KOPT-K1 (cell line): ENCODE results near the gene SRPX2.

Experiments
- H3K27ac ChIP-seq: fragments of 200-600 bp; sonication (generic); 2 replicates; pipeline ENCODE4 v1.5.1; 2016; ENCODE audit warnings: antibody characterized with exemption, mild to moderate bottlenecking, low read depth, low read length; ENCODE audit not compliant: poor library complexity, severe bottlenecking
- H3K36me3 ChIP-seq: fragments of 200-600 bp; sonication (generic); 2 replicates; pipeline ENCODE4 v1.5.1; 2017; ENCODE audit warnings: antibody characterized with exemption, mild to moderate bottlenecking, low read length, moderate library complexity; ENCODE audit not compliant: insufficient read depth
- H3K9me3 ChIP-seq: fragments of 200-600 bp; sonication (generic); 2 replicates; pipeline ENCODE4 v1.5.1; 2017; ENCODE audit warnings: antibody characterized with exemption, low read length, mild to moderate bottlenecking; ENCODE audit not compliant: insufficient read depth, poor library complexity, severe bottlenecking

SRPX2 gene

DNA sequence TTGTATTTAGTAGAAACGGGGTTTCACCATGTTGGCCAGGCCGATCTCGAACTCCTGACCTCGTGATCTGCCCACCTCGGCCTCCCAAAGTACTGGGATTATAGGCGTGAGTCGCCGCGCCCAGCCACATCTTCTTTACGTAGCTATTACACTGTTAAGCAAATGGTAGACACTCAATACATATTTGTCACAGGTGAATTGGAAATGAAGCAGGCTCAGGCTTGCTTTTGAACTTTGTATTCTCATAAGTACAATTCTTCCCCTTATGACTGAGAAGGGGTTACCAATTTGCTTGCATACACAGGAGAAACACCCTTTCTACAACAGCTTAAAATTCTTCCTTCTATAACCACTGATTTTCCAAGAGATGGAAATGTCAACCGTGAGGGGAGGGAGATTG is 787 bp upstream of the SRPX2 start:
- no peak overlapping the region for H3K27ac ChIP-seq
- H3K36me3 ChIP-seq, result no peaks in the 10 kb centered on the region
- no peaks in the 10 kb centered on the region for H3K9me3 ChIP-seq

DNA sequence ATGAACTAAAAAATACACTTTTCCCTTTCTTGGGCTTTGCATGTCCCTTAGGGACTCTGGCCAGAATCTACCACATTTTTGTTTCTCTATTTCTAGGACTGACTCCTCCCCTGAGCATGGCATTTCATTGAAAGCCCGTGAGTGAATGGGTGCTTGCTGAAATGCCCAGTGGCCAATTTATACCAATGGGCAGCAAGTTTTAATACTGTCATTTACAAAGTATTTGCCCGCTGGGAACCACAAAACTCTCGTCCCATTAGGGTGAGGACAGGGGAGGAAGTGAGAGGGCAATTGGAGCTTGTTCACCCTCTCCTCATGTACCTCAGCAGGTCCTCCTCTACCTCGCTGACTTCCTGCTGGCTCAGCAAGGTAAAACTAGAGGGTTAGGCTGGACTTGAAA is 1.1 kb downstream of the SRPX2 start:
- no peak overlapping the region for H3K27ac ChIP-seq
- no peaks in the 10 kb centered on the region for H3K9me3 ChIP-seq
- H3K36me3 ChIP-seq, result no peaks in the 10 kb centered on the region

DNA sequence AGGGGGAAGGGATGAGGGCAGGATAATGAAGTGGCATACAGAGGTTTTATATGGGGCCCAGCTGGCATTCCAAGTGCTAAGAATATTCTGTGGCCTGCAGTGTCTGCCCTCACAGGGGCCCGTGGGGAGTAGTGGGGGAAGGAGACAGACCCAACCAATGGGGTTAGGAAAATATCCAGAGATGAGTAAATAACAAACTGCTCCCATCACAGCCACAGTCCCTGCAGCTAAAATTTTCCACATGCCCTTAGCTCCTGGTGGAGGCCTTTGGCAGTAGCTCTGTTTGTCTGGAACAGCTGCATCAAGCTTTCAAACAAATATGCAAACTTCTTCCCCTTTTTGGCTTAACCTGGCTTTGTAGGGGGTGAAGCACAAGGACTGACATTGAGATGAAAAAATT is 3.1 kb downstream of the SRPX2 start:
- Histone ChIP-seq H3K9me3 (no peaks in the 10 kb centered on the region), H3K27ac (no peak overlapping the region), H3K36me3 (no peaks in the 10 kb centered on the region)

DNA sequence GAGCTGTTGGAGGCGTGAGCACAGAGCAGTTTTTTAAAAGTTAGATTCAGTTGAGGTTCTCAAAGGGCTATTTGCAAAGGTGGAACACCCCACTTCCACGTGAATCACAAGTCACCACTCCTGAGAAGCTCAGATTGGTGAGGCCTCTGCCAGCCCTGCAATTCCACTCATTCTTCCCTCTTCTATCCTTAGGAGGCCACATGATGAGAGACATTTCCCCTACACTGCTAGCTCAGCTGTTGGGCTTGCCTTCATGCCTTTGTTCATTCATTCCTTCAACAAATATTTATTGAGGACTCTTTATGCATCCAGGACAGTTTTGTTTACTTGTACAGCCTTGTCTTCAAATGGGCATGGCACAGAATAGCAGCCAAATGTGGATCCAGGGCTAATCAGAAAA is 3.7 kb downstream of the SRPX2 start:
- Histone ChIP-seq H3K9me3 (no peaks in the 10 kb centered on the region), H3K36me3 (no peaks in the 10 kb centered on the region), H3K27ac (no peak overlapping the region)

DNA sequence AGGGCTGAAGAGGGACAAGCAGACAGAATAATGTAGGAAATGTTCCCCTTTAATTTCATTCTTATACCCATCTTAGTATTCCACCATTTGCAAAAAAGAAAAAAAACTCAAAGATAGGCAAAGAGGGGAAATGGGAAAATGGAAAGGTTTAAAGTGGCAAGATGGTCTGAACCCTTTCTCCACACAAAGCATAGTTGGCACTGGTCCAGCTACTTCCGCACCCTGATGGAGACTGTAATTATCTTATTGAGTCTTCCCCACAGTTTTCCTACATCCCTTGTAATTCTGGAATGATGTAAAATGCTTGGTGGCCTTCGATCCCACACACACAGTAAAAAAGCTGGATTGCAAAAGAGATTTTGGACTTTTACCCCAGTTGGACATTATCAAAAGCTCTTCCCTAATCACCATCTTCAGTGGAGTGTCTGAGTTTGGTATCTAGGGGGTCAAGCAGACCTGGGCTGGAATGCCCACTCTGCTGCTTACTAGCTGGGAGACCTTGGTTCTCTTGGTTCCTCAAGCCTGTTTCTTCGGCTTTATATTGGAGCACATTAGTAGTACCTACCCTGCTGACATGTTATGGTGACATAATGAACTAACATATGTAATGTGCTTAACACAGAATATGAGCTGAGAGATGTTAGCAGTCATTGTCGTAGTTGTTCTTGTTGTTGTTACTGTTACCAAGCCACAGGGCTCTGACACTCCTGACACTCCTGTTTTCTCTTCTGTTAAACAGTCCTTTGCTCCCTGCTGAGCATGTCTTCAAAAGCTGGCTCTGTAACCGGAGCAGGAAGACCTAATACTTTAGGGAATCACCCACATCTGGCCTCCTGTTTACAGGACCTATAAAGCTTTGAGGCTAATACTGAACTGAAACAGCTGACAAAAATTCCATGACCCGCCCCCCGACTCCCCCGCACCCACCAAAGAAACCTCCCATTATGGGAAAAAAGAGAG is 4.7 kb downstream of the SRPX2 start:
- Histone ChIP-seq H3K9me3 (no peaks in the 10 kb centered on the region), H3K27ac (no peak overlapping the region), H3K36me3 (no peaks in the 10 kb centered on the region)

DNA sequence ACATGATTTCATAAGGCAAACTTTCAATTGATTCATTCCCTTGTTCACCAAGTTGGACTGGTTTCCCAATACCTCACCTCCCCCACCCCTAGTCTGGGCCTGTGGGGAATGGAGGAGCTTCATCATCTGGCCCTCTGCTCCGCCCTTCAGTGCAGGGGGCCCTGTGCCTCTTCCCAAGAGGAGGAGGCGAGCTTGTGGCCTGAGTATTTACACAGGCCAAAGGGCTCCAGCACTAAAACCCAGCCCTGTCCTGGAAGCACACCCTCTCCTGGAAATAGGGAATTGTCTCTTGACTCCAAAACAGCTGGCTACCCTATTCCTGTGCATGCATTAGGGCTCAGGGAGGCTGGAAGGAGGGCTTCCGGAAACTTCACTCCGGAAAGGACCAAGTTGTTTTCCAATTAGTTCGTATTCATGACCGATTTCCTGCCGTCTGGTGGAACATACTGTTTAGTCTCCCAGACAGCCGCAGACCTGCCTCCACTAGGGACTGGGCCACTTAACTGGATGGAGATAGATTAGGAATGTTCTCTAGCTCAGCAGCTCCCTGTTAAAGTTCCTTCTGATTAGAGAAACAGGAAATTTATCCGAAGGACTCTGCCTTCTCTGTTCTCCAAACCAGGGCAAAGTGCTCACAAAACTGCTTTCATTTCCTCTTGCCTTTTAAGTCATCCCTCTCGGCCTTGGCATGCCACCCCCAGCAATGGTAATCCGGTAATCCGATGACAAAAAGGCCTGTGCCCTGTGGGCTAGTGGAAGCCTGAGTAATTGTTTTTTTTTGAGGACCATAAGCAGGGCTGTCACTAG is 5.8 kb downstream of the SRPX2 start:
- H3K9me3 ChIP-seq, result no peaks in the 10 kb centered on the region
- H3K27ac ChIP-seq, result no peak overlapping the region

DNA sequence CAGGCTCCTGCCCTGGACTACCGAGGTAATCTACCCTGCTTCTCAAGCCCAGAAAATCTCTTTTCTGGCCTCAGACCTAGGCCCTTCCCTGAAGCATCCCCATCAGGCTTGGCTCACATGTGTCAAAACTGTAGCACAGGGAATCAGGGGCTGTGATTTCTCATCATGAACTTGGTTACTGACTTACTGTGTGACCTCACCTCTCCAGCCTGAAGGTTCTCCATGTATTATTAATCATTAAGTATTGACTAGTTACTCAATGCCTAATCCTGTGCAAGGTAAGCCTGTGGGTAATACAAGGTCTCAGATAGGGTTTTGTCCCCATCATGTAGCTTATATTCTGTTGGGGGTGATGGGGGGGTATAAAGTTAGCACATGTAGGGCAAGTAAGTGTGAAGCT is 6.8 kb downstream of the SRPX2 start:
- Histone ChIP-seq H3K9me3 (no peaks in the 10 kb centered on the region), H3K27ac (no peak overlapping the region), H3K36me3 (no peaks in the 10 kb centered on the region)

More for the DNA sequence above, 5.8 kb downstream of the SRPX2 start:
- H3K36me3 ChIP-seq, result no peaks in the 10 kb centered on the region

DNA sequence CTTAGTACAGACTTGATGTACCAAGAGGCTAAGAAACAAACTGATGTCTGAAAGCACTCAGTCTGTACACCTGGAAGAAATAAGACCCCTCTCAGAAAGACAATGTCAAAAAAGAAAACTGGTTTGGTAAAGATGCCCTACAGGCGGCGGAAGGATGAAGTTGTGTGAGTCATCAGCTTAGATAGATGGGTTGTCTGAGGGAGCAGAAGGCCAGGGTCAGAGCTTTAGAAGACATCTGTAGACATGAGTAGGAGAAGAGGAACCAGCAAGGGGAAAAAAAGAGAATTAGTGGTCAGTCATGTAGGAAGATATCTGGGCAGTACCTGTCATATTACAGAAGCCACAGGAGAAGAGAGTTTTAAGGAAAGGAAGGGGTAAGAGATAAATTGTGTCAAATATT is 8.3 kb downstream of the SRPX2 start:
- Histone ChIP-seq H3K27ac (no peak overlapping the region), H3K9me3 (no peaks in the 10 kb centered on the region), H3K36me3 (no peaks in the 10 kb centered on the region)

DNA sequence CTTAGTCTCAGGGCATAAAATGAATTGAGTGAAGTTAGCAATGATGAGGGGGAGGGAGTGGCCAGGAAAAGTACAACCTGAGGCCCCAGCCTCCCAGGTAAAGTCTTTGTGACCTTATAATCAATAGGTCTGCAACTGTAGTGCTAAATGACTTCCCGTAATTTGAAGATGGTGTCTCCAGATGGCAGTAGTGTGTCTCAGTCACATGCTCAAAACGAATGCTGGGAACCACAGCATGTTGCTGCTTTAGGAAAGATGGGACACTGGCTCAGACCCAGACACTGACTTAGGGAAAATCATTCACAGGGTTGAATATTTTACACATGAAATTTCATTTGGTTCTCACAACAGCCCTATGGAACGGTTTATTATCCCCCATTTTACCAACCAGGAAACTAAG is 10.3 kb downstream of the SRPX2 start:
- H3K27ac ChIP-seq, result no peak overlapping the region
- H3K9me3 ChIP-seq, result no peaks in the 10 kb centered on the region
- no peaks in the 10 kb centered on the region for H3K36me3 ChIP-seq

DNA sequence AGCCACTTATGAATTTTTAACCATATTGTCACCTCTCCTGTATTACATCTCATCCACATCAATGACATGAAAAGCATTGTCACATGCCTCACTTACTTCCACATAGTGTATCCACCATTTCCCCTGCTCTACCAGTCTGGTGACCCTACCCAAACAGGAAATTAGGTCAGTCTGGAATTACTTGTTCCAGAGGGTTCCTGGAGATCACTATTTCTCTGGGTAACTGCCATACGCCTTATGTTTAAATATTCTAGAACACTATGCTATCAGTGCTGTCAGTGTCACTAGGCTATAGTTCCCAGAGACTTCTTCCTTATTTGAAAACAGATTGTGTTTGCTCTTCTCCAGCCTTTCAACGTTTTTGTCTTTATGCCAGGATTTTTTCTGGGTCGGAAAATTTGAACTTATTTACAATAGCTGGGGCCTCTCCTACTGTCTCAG is 15.0 kb downstream of the SRPX2 start:
- Histone ChIP-seq H3K36me3 (no peaks in the 10 kb centered on the region), H3K9me3 (no peaks in the 10 kb centered on the region), H3K27ac (no peak overlapping the region)

DNA sequence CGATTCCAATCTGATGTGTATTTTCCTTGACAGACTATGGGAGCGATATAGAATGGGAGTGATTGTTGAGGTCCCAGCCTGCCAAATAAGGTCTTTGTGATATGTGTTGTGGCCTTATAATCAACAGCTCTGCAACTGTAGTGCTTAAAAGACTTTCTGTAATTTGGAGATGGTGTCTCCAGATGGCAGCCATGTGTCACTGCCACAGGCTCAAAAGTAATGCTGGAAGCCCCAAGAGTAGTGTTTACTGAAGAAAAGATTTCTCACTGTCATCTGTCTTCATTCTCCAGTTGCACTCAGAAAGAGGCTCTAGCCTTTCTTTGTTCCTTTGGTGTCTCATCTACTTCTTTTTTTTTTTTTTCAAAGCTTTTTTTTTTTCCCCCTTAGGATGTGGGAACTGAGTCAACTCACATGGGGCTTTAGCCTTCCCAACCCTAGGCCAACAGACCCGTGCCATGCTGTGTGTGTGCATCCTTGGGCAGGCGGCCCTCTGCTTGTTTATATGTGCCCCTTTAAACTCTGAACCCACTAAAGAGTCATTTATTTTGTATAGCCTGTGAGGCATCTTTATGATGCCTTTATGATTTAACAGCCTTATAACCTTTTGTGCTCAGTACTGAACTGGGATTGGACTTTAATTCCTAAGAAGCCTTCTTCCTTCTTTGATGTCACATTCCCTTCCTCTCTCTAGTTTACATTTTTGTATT is 15.6 kb downstream of the SRPX2 start:
- H3K36me3 ChIP-seq, result no peaks in the 10 kb centered on the region
- no peaks in the 10 kb centered on the region for H3K9me3 ChIP-seq
- H3K27ac ChIP-seq, result no peak overlapping the region

DNA sequence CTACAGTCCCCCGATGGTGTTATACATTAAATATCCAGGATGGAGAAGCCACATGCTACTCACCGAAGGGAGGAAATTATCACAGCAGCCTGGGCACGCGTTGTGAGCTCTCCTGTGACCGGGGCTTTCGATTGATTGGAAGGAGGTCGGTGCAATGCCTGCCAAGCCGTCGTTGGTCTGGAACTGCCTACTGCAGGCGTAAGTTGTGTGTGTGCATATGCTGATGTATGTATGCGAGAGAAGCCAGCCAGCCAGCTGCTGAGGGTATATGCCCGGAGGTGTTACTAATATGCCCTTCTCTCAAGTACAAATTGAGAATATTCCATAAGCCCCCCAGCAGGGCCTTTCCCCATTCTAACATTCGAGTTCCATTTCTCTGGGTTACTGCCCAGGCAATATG is 18.2 kb downstream of the SRPX2 start:
- Histone ChIP-seq H3K9me3 (no peaks in the 10 kb centered on the region), H3K27ac (no peak overlapping the region), H3K36me3 (no peaks in the 10 kb centered on the region)

DNA sequence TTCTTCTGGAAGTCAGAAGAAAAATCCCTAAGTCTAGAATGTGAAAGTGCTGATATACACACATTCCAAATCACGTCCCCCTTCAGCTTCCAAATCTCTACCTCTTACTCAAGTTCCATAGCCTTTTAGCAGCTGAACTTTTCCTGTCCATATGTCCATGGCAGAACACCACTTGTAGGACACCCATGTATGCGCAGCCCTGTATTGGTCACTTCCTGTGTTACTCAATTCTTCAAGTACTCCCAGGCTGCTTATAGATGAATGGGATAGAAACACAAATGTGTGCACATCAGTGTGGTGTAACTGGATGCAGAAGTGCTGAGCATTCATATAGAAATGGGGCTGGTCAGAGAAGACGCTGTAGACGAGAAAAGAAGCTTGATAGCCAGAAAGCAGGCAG is 18.8 kb downstream of the SRPX2 start:
- no peaks in the 10 kb centered on the region for H3K36me3 ChIP-seq
- no peaks in the 10 kb centered on the region for H3K9me3 ChIP-seq
- H3K27ac ChIP-seq, result no peak overlapping the region

DNA sequence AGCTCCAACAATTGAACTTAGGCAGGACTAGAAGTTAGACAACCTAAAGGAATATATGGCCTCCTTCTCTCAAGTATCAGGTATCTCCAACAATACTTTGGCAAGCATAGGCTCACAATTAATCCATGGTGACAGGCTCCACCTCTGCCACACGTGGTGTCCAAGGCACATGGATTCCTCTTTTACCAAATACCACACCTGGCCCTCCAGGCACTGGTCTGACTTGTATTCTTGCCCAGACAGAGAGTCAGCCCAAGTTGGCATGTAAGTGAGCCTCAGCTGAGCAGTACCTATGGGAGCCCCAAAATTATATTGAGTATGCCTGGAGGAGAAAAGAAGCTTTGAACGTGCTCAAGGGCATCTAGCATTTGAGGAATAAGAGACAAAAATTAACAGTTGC is 19.6 kb downstream of the SRPX2 start:
- Histone ChIP-seq H3K9me3 (no peaks in the 10 kb centered on the region), H3K27ac (no peak overlapping the region), H3K36me3 (no peaks in the 10 kb centered on the region)

DNA sequence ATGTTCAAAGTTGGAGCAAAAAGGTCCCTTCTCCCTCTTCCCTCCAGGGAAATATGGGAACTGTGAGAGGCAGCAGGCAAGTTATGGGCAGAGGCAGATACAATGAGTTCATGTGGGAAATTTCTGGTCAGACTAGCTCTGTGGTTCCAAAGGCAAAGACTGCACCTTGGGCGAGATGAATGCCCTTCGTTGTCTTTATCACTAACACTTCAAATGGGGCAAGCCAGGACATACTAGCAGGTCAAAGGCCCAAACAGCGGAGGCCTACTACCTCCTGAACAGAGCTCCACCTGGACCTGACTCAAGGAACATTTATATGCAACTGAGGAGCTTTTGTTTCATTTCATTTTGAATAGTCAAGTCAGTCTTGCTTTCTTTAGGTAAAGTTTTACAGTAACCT is 29.0 kb downstream of the SRPX2 start:
- H3K27ac ChIP-seq, result no peak overlapping the region

More for the DNA sequence above, 29.0 kb downstream of the SRPX2 start:
- Histone ChIP-seq H3K9me3 (no peaks in the 10 kb centered on the region), H3K36me3 (no peaks in the 10 kb centered on the region)
